Transverse colon (tissue), 4 donors: ENCODE data around the gene BIK. TPM values are rescaled to one million over a fixed set of nuclear protein-coding genes. Genes with fewer than 3 reads are reported as not detected.

Experiments
- DNase-seq: peaks from one replicate; pipeline ENCODE4 v3.0.0-alpha.2; 2019
- H3K27ac ChIP-seq, 4 donors: fragments of 200-600 bp; sonication (generic); 2 replicates each; pipeline ENCODE4 v1.5.1; 2016 to 2018; ENCODE audit warnings: inconsistent platforms in 4 of 4
- H3K27me3 ChIP-seq: fragments of 200-600 bp; sonication (generic); 2 replicates; pipeline ENCODE4 v1.5.1; 2017; ENCODE audit warnings: inconsistent platforms
- H3K36me3 ChIP-seq, 4 donors: fragments of 200-600 bp; sonication (generic); 2 replicates each; pipeline ENCODE4 v1.5.1; 2017 to 2019; ENCODE audit warnings: inconsistent platforms in 4 of 4
- H3K4me1 ChIP-seq, 4 donors: fragments of 200-600 bp; sonication (generic); 2 replicates each; pipeline ENCODE4 v1.5.1; 2017 to 2020; ENCODE audit warnings: inconsistent platforms in 4 of 4
- H3K4me3 ChIP-seq, 4 donors: fragments of 200-600 bp; sonication (generic); 1 replicate in 1 of 4; 2 replicates in 3 of 4; pipeline versions ENCODE4 v1.5.1 to v1.6.1; 2017 to 2019; ENCODE audit warnings: inconsistent platforms in 4 of 4
- H3K9me3 ChIP-seq, 2 donors: fragments of 200-600 bp; sonication (generic); 2 replicates each; pipeline ENCODE4 v1.5.1; 2017 to 2019; ENCODE audit warnings: inconsistent platforms in 2 of 2
- EP300 ChIP-seq: sonication (generic); formaldehyde crosslinking; IDR thresholded peaks from one replicate; pipeline ENCODE4 v1.6.1; 2017; ENCODE audit warnings: antibody characterized with exemption, low read depth
- POLR2A ChIP-seq: fragments of 450-650 bp; IDR thresholded peaks from one replicate; pipeline ENCODE4 v1.6.1; 2016; ENCODE audit warnings: antibody characterized with exemption, mild to moderate bottlenecking, moderate library complexity
- POLR2AphosphoS5 ChIP-seq, 3 donors: sonication (generic); formaldehyde crosslinking; IDR thresholded peaks; one replicate each; pipeline ENCODE4 v1.6.1; 2016; ENCODE audit warnings: antibody characterized with exemption in 3 of 3
- WGBS, 2 donors: methylation state at CpG; one replicate each; pipeline ENCODE4 v1.1.5; 2018; ENCODE audit warnings: low coverage in 1 of 2; 5-methylcytosine and 5-hydroxymethylcytosine counted together
- in situ Hi-C, 4 donors: fragments of 200-750 bp; cut with MboI; loops; one replicate each; pipeline versions ENCODE4 v1.15.0 to v1.15.1; 2017; ENCODE audit warnings: low sequenced_read_pairs in 3 of 4, low pct_ligation_motif_present in 1 of 4, low pct_unique_long_range_greater_than_20kb in 1 of 4
- intact Hi-C: fragments of 100-400 bp; cut with DNase I; formaldehyde crosslinking; loops from one replicate; pipeline ENCODE4 v1.15.1; 2023; ENCODE audit warnings: low total_unique reads
- total RNA-seq, 4 donors: library from RNA; depleted of rRNA; stranded (reverse); fragments of >200 nt; gene quantifications; one replicate each; pipeline ENCODE4 v1.1.0, GENCODE V29; 2016
- TF ChIP-seq, protein P1 (sequence below), 5 experiments: fragments of 200-600 bp in 3 of 5; fragments of 450-650 bp in 2 of 5; sonication (generic) in 3 of 5; IDR thresholded peaks; 1 replicate in 2 of 5; 2 replicates in 3 of 5; pipeline ENCODE4 v1.5.1; 2016 to 2017; ENCODE audit warnings: antibody characterized with exemption in 5 of 5, inconsistent platforms in 3 of 5, mild to moderate bottlenecking in 2 of 5, moderate library complexity in 1 of 5

The BIK gene
- total RNA-seq, 4 donors from 2014 or later = 10.1 to 23.5 (median 14.4) TPM

DNA sequence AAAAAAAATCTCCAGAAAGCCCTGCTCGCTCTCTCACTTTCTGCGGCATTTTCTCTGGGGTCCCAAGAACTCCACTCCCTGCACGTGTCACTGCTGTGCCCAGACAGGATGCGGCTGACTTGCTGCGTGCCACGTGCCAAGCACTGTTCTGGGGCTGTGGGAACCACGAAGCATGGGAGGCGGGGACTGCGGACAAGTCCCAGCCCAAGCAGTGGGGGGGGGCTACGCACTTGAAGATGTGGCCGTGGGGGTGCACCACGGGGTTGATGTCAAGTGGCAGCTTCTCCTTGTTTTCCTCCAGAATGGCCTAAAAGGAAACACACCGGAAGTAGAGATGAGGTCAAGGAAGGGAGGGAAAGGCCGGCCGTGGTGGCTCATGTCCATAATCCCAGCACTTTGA, 65.5 kb downstream of the BIK start:
- TF ChIP-seq, protein P1, sequence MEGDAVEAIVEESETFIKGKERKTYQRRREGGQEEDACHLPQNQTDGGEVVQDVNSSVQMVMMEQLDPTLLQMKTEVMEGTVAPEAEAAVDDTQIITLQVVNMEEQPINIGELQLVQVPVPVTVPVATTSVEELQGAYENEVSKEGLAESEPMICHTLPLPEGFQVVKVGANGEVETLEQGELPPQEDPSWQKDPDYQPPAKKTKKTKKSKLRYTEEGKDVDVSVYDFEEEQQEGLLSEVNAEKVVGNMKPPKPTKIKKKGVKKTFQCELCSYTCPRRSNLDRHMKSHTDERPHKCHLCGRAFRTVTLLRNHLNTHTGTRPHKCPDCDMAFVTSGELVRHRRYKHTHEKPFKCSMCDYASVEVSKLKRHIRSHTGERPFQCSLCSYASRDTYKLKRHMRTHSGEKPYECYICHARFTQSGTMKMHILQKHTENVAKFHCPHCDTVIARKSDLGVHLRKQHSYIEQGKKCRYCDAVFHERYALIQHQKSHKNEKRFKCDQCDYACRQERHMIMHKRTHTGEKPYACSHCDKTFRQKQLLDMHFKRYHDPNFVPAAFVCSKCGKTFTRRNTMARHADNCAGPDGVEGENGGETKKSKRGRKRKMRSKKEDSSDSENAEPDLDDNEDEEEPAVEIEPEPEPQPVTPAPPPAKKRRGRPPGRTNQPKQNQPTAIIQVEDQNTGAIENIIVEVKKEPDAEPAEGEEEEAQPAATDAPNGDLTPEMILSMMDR (IDR thresholded peaks at IDR 0.05) = no peak
- no peak for TF ChIP-seq POLR2A
- TF ChIP-seq POLR2AphosphoS5 (IDR thresholded peaks at IDR 0.05) = no peak
- no peak for TF ChIP-seq EP300
- H3K36me3 ChIP-seq = peaks cover 0 to 23% (median 10%) of the 10 kb centered on the region in 4 donors
- no peaks in the 10 kb centered on the region for H3K27me3 ChIP-seq
- in situ Hi-C loops = no loop called here
- no peak overlapping the region for H3K27ac ChIP-seq
- no peak overlapping the region for H3K4me3 ChIP-seq
- peaks cover 0 to 6% (median 1%) of the 10 kb centered on the region in 4 donors for H3K4me1 ChIP-seq
- intact Hi-C loops = no loop called here
- DNase-seq = no peak
- 88 to 96% methylated on average over 9 to 15 of the region's 15 CpGs for WGBS, 2 donors
- H3K9me3 ChIP-seq = no peaks in the 10 kb centered on the region

GRCh38 chr22:43177479-43177878, 66.9 kb downstream of the BIK start:
- Histone ChIP-seq H3K36me3 (peaks cover 0 to 23% (median 10%) of the 10 kb centered on the region in 4 donors), H3K27ac (no peak overlapping the region), H3K9me3 (no peaks in the 10 kb centered on the region), H3K27me3 (no peaks in the 10 kb centered on the region), H3K4me3 (no peak overlapping the region), H3K4me1 (no peaks in the 10 kb centered on the region)
- TF ChIP-seq EP300 (no peak), POLR2AphosphoS5 (IDR thresholded peaks at IDR 0.05) (no peak), POLR2A (no peak)
- TF ChIP-seq, protein P1 (IDR thresholded peaks at IDR 0.05) = no peak
- DNase-seq = no peak
- WGBS, 2 donors = 86% methylated on average over 6 of the region's 7 CpGs; no CpG with 5 or more reads in 1 of the 2 donors
- intact Hi-C loops (no loop called here), in situ Hi-C loops (no loop called here)

Other genes with a start within 250 kb of the BIK start
- 100 to 1,000 TPM in 3 of 4 donors, 10 to 100 TPM in 1; 53.9 to 250 (median 198) TPM for gene PACSIN2, start 95.6 kb upstream of the BIK start, total RNA-seq
- gene TTLL1, start 21.4 kb upstream of the BIK start, total RNA-seq = 1 to 10 TPM; 1.1 to 3.8 (median 2.8) TPM
- gene MCAT, start 32.6 kb downstream of the BIK start, total RNA-seq = 10 to 100 TPM; 20.9 to 24.3 (median 22.5) TPM
- gene TSPO, start 40.8 kb downstream of the BIK start, total RNA-seq = 100 to 1,000 TPM; 307 to 452 (median 365) TPM
- 100 to 1,000 TPM in 3 of 4 donors, 10 to 100 TPM in 1; 88.1 to 171 (median 161) TPM for gene TTLL12, start 76.4 kb downstream of the BIK start, total RNA-seq
- gene SCUBE1, start 232.6 kb downstream of the BIK start, total RNA-seq = 1 to 10 TPM in 3 of 4 donors, under 1 TPM in 1; 0.68 to 6.4 (median 1.7) TPM